Fibroblast of the aortic adventitia (primary cell): Measurements from ENCODE around the gene ACOT8. TPM values are rescaled to one million over a fixed set of nuclear protein-coding genes. Genes with fewer than 3 reads are reported as not detected.

ENCODE experiments used
- DNase-seq: peaks from one replicate; pipeline ENCODE4 v3.0.0-alpha.2; 2010; ENCODE audit warnings: low read depth
- H3K4me3 ChIP-seq: 2 replicates; pipeline ENCODE4 v1.5.1; 2011; ENCODE audit warnings: low read depth, mild to moderate bottlenecking, control low read depth, low read length, moderate library complexity
- total RNA-seq: library from RNA; depleted of rRNA; stranded (reverse); fragments of >200 nt; gene quantifications from 2 replicates; pipeline ENCODE4 v1.2.3, GENCODE V29; 2012; ENCODE audit warnings: low replicate concordance
- TF ChIP-seq, protein P1 (sequence below): IDR thresholded peaks from 2 replicates; pipeline ENCODE4 v1.5.1; 2011; ENCODE audit warnings: mild to moderate bottlenecking, low read length, control low read depth, inconsistent platforms; ENCODE audit not compliant: insufficient read depth

The ACOT8 gene
- total RNA-seq, 1 donor: 25.8 TPM

DNA sequence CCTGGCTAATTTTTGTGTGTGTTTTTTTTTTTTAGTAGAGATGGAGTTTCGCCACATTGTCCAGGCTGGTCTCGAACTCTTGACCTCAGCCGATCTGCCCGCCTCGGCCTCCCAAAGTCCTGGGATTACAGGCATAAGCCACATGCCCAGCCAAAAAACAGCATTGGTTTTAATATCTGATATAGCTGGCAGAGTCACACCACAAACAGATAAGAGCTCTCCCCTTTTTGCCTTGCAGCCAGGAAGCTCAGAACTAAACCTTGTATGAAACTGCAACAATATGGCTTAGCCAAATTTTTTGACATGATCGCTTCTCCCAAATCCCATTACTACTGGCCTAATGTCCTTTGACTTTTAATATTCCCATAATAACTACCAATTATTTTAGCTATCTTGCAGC lies 4.9 kb downstream of the ACOT8 start:
- DNase-seq: no peak
- TF ChIP-seq, protein P1, sequence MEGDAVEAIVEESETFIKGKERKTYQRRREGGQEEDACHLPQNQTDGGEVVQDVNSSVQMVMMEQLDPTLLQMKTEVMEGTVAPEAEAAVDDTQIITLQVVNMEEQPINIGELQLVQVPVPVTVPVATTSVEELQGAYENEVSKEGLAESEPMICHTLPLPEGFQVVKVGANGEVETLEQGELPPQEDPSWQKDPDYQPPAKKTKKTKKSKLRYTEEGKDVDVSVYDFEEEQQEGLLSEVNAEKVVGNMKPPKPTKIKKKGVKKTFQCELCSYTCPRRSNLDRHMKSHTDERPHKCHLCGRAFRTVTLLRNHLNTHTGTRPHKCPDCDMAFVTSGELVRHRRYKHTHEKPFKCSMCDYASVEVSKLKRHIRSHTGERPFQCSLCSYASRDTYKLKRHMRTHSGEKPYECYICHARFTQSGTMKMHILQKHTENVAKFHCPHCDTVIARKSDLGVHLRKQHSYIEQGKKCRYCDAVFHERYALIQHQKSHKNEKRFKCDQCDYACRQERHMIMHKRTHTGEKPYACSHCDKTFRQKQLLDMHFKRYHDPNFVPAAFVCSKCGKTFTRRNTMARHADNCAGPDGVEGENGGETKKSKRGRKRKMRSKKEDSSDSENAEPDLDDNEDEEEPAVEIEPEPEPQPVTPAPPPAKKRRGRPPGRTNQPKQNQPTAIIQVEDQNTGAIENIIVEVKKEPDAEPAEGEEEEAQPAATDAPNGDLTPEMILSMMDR: no peak
- no peak overlapping the region for H3K4me3 ChIP-seq

DNA sequence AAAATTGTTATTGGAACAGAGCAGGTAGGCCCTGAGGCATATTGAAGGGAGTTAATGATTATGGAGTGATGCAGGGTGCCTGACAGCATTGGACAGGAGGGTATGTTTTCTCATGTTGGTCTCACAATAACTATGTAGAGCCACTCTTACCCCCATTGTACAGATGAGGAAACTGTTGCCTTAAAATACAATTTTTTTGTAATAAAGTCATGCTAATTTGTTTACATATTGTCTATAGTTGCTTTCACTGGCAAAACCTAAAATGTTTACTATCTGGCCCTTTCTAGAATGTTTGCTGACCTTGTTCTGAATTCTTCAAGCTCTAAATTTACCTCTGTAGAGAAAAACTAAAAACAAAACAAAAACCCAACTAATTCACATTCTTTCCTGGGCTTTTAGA lies 5.7 kb downstream of the ACOT8 start:
- no peak for DNase-seq

DNA sequence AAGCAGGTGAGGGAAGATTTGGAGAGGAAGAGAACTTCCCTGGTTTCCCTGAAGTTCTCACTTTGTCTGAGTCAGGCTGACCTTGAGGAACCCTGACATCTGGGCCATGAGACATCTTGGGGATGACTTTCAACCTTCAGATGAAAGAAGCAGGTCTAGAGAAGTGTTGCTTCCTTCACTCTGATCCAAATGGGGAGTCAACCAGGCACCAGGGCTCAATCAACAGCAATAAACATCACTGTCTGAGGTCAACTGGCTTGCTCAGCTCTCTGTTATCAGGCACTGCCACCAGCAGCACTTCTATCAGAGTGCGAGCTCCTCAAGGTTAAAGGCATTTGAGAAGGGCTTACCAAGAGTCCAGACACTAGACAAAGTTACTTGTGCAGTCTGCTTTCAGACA lies 6.3 kb downstream of the ACOT8 start:
- TF ChIP-seq, protein P1: no peak
- no peak for DNase-seq
- H3K4me3 ChIP-seq: no peak overlapping the region

More for the DNA sequence above, 5.7 kb downstream of the ACOT8 start:
- TF ChIP-seq, protein P1: no peak
- no peak overlapping the region for H3K4me3 ChIP-seq

DNA sequence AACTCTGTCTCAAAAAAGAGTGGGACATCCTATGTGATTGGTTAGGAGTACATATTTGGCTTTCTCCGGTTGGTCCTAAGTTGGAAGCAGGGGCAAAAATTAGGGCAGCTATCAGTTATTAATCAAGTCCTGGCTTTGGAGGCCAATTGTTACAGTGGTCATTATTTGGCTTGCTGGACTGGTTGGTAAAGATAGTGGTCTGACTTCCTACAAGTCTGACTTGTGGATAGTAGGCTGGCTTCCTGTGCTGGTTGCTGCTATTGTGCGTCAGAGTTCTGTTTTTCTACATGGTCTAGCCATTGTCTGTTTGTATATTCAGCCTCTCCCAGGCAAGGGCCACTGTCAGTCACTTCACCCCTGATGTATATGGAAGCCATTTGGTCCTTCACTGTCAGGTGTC lies 7.0 kb downstream of the ACOT8 start:
- no peak overlapping the region for H3K4me3 ChIP-seq
- no peak for DNase-seq
- TF ChIP-seq, protein P1: no peak

DNA sequence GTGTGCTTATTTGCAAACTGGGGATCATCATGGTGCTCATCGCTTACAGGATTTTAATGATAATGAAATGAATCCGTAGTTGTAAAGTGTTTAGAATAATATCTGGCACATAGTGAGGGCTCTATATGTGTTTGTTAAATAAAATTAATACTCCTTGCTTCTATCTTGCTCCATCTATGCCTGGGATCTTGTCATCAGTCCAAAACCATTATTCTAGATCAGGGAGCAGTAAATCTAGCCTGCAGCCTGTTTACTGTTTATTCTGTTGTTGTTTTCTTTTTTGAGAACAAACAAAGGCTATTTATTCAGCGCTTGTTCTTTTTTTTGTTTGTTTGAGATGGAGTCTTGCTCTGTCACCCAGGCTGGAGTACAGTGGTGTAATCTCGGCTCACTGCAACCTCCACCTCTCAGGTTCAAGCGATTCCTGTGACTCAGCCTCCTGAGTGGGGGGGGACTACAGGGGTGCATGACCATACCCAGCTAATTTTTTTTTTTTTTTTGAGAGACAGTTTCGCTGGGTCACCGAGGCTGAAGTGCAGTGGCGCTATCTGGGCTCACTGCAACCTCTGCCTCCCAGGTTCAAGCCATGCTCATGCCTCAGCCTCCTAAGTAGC lies 8.1 kb downstream of the ACOT8 start:
- DNase-seq: no peak
- H3K4me3 ChIP-seq: no peak overlapping the region
- TF ChIP-seq, protein P1: no peak

DNA sequence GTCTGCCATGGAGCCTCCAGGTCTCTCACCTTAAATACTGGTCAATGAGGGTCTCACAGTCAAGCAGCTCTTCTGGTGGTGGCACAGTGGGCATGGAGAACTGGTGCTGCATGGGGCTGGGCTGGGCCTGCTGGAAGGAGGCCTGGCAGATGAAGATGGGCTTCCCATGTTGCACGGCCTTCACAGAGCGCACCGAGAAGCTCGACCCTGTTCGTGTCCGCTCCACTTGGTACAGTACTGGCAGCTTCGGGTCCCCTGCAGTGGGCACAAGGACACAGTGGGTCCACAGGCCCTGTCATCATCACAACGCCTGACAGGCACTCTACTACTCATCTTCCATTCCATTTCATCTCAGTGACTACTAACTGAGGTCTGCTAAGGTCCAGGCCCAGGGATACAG lies 8.8 kb downstream of the ACOT8 start:
- TF ChIP-seq, protein P1: no peak
- DNase-seq: no peak
- no peak overlapping the region for H3K4me3 ChIP-seq

DNA sequence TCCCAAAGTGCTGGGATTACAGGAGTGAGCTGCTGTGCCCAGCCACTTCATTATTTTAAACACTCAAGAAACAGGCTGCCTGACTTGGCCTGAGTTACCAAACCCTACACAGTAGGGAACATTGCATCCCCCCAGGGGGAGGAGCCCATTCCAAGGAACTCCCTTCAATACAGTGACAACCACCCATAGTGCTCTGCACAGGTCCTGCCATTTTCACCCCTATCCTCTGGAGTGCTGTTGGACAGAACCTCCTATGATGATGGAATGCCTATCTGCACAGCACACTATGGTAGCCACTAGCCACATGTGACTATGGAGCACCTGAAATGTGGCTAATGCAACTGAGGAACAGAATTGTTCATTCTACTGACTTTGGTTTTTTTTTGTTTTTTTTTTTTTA lies 11.7 kb downstream of the ACOT8 start:
- TF ChIP-seq, protein P1: no peak
- no peak overlapping the region for H3K4me3 ChIP-seq
- no peak for DNase-seq
